GM12878 (cell line): ENCODE results near the gene TAF4.

Source experiments
- BCL3 ChIP-seq: IDR thresholded peaks from 2 replicates; pipeline ENCODE4 v1.6.1; 2011; ENCODE audit warnings: borderline replicate concordance, low read depth, mild to moderate bottlenecking, moderate library complexity, low read length; ENCODE audit not compliant: insufficient read depth, poor library complexity, severe bottlenecking
- CTCF ChIP-seq, 3 experiments: IDR thresholded peaks in 2 of 3; conservative IDR thresholded peaks in 1 of 3; 2 replicates each; pipeline ENCODE4 v1.5.1; 2011; ENCODE audit warnings: low read depth in 3 of 3, low read length in 3 of 3, mild to moderate bottlenecking in 3 of 3, control low read depth in 2 of 3, moderate library complexity in 2 of 3, inconsistent platforms in 1 of 3, mixed read lengths in 1 of 3; ENCODE audit not compliant: control insufficient read depth in 2 of 3, insufficient read depth in 1 of 3; ENCODE audit errors: extremely low read depth in 1 of 3
- ESRRA ChIP-seq: IDR thresholded peaks from 2 replicates; pipeline ENCODE4 v1.6.1; 2012; ENCODE audit warnings: mild to moderate bottlenecking, low read length, improper control_type of control experiment
- HDGF ChIP-seq: fragments of 450-650 bp; IDR thresholded peaks from 2 replicates; pipeline ENCODE4 v1.6.1; 2016; ENCODE audit warnings: antibody characterized with exemption
- POLR2A ChIP-seq: IDR thresholded peaks from 2 replicates; pipeline ENCODE4 v1.6.1; 2011; ENCODE audit warnings: low read depth, mild to moderate bottlenecking, low read length
- SREBF2 ChIP-seq: IDR thresholded peaks from 2 replicates; pipeline ENCODE4 v1.6.1; 2012; ENCODE audit warnings: mild to moderate bottlenecking, low read length
- TAF1 ChIP-seq: IDR thresholded peaks from 2 replicates; pipeline ENCODE4 v1.6.1; 2011; ENCODE audit warnings: mild to moderate bottlenecking, low read depth, low read length, borderline replicate concordance
- TCF7 ChIP-seq: IDR thresholded peaks from 2 replicates; pipeline ENCODE4 v1.6.1; 2014; ENCODE audit warnings: antibody characterized with exemption, borderline replicate concordance

- TF ChIP-seq POLR2A (no peak), HDGF (no peak), ESRRA (no peak), TAF1 (no peak), CTCF (IDR thresholded peaks at IDR 0.05 in 2 of 3, conservative IDR thresholded peaks at IDR 0.05 in 1 of 3; ENCODE audit: control insufficient read depth in 2 of 3, extremely low read depth in 1 of 3, insufficient read depth in 1 of 3, low read depth in 3 of 3, low read length in 3 of 3) (no peak), BCL3 (no peak), TCF7 (no peak), SREBF2 (no peak)
Measured at GRCh38 chr20:61994546-61994945, 71.1 kb downstream of the TAF4 start.
